Hematopoietic multipotent progenitor cell treated with erythropoietin and hydrocortisone succinate and interleukin-3 and kit ligand, for 8 days (in vitro differentiated cells): ENCODE measurements around the gene BTBD2.

Experiments
- DNase-seq: peaks from one replicate; pipeline ENCODE4 v3.0.0-alpha.2; 2015

BTBD2 gene

GRCh38 chr19:2050349-2050990, 35.0 kb upstream of the BTBD2 start:
- no peak for DNase-seq

- DNase-seq = peak; percentile 58
These were observed 34.3 kb upstream of the BTBD2 start for GRCh38 chr19:2049741-2050348.

- DNase-seq = peak; percentile 46
These were observed 33.6 kb upstream of the BTBD2 start for GRCh38 chr19:2048959-2049740.

GRCh38 chr19:2048104-2048958, 32.8 kb upstream of the BTBD2 start:
- peak; percentile 80 for DNase-seq

GRCh38 chr19:2047449-2048103, 32.1 kb upstream of the BTBD2 start:
- DNase-seq = peak; percentile 46

- no peak for DNase-seq
These were observed 31.5 kb upstream of the BTBD2 start for GRCh38 chr19:2047076-2047448.

GRCh38 chr19:2046046-2046907, 30.8 kb upstream of the BTBD2 start:
- DNase-seq = no peak

- no peak for DNase-seq
These were observed 30.1 kb upstream of the BTBD2 start for GRCh38 chr19:2045501-2046045.

GRCh38 chr19:2044709-2045500, 29.4 kb upstream of the BTBD2 start:
- no peak for DNase-seq

- DNase-seq = no peak
These were observed 28.6 kb upstream of the BTBD2 start for GRCh38 chr19:2043961-2044708.

GRCh38 chr19:2043251-2043641, 27.7 kb upstream of the BTBD2 start:
- DNase-seq = no peak

- DNase-seq = no peak
These were observed 27.2 kb upstream of the BTBD2 start for GRCh38 chr19:2042485-2043250.

- peak; percentile 94 for DNase-seq
These were observed 26.4 kb upstream of the BTBD2 start for GRCh38 chr19:2041683-2042484.

- DNase-seq = no peak
These were observed 25.8 kb upstream of the BTBD2 start for GRCh38 chr19:2041433-2041682.

GRCh38 chr19:2040647-2041432, 25.3 kb upstream of the BTBD2 start:
- no peak for DNase-seq

GRCh38 chr19:2039959-2040646, 24.6 kb upstream of the BTBD2 start:
- DNase-seq = no peak
